Neutrophil (primary cell): ENCODE data around the gene RPL39L.

Source experiments
- H3K27ac ChIP-seq: fragments of 200-600 bp; sonication (generic); 2 replicates; pipeline ENCODE4 v1.5.1; 2016; ENCODE audit warnings: mild to moderate bottlenecking, moderate library complexity
- H3K27me3 ChIP-seq: fragments of 200-600 bp; sonication (generic); 2 replicates; pipeline ENCODE4 v1.6.0; 2016; ENCODE audit warnings: mild to moderate bottlenecking
- H3K36me3 ChIP-seq: fragments of 200-600 bp; sonication (generic); 2 replicates; pipeline ENCODE4 v1.5.1; 2017
- H3K4me1 ChIP-seq, 2 experiments: fragments of 200-600 bp in 1 of 2; sonication (generic) in 1 of 2; 1 replicate in 1 of 2; 2 replicates in 1 of 2; pipeline versions ENCODE4 v1.5.1 to v1.6.1; 2013 to 2016; ENCODE audit warnings: low read depth in 1 of 2, low read length in 1 of 2, mild to moderate bottlenecking in 1 of 2, moderate library complexity in 1 of 2; ENCODE audit not compliant: control insufficient read depth in 1 of 2, insufficient read depth in 1 of 2
- H3K4me3 ChIP-seq, 2 experiments: fragments of 200-600 bp in 1 of 2; sonication (generic) in 1 of 2; 1 replicate in 1 of 2; 2 replicates in 1 of 2; pipeline ENCODE4 v1.5.1; 2013 to 2016; ENCODE audit warnings: low read depth in 1 of 2, low read length in 1 of 2, mild to moderate bottlenecking in 1 of 2, moderate library complexity in 1 of 2
- H3K9me3 ChIP-seq: fragments of 200-600 bp; sonication (generic); 2 replicates; pipeline ENCODE4 v1.5.1; 2016
- CTCF ChIP-seq: fragments of 200-600 bp; sonication (generic); IDR thresholded peaks from 2 replicates; pipeline ENCODE4 v1.5.1; 2016; ENCODE audit warnings: antibody characterized with exemption

Gene RPL39L

GRCh38 chr3:187130346-187131066 is 8.8 kb downstream of the RPL39L start:
- H3K36me3 ChIP-seq: no peaks in the 10 kb centered on the region
- no peak overlapping the region for H3K4me3 ChIP-seq
- no peak overlapping the region for H3K27ac ChIP-seq
- H3K27me3 ChIP-seq: no peaks in the 10 kb centered on the region
- no peaks in the 10 kb centered on the region for H3K9me3 ChIP-seq
- no peaks in the 10 kb centered on the region for H3K4me1 ChIP-seq
- no peak for TF ChIP-seq CTCF

- H3K9me3 ChIP-seq: no peaks in the 10 kb centered on the region
- no peak for TF ChIP-seq CTCF
- no peak overlapping the region for H3K4me3 ChIP-seq
- H3K27ac ChIP-seq: no peak overlapping the region
- H3K4me1 ChIP-seq: no peaks in the 10 kb centered on the region
- no peaks in the 10 kb centered on the region for H3K27me3 ChIP-seq
- no peaks in the 10 kb centered on the region for H3K36me3 ChIP-seq
Observed at GRCh38 chr3:187125319-187126031, 13.8 kb downstream of the RPL39L start.

- Histone ChIP-seq H3K4me3 (no peak overlapping the region), H3K36me3 (no peaks in the 10 kb centered on the region), H3K4me1 (no peaks in the 10 kb centered on the region), H3K9me3 (no peaks in the 10 kb centered on the region), H3K27ac (no peak overlapping the region), H3K27me3 (no peaks in the 10 kb centered on the region)
- TF ChIP-seq CTCF: no peak
Observed at GRCh38 chr3:187122261-187122660, 17.0 kb downstream of the RPL39L start.

GRCh38 chr3:187120326-187120725 is 19.0 kb downstream of the RPL39L start:
- H3K4me3 ChIP-seq: no peak overlapping the region
- no peak for TF ChIP-seq CTCF

GRCh38 chr3:187114511-187114910 is 24.8 kb downstream of the RPL39L start:
- H3K9me3 ChIP-seq: no peaks in the 10 kb centered on the region
- no peaks in the 10 kb centered on the region for H3K27me3 ChIP-seq
- no peak overlapping the region for H3K27ac ChIP-seq
- no peaks in the 10 kb centered on the region for H3K36me3 ChIP-seq
- TF ChIP-seq CTCF: no peak
- H3K4me1 ChIP-seq: no peaks in the 10 kb centered on the region
- H3K4me3 ChIP-seq: no peak overlapping the region

More at GRCh38 chr3:187120326-187120725, 19.0 kb downstream of the RPL39L start:
- Histone ChIP-seq H3K27me3 (no peaks in the 10 kb centered on the region), H3K9me3 (no peaks in the 10 kb centered on the region), H3K4me1 (no peaks in the 10 kb centered on the region), H3K36me3 (no peaks in the 10 kb centered on the region), H3K27ac (no peak overlapping the region)
